LNCAP (cell line): Measurements from ENCODE around the gene EFEMP1.

ENCODE experiments used
- CTCF ChIP-seq: fragments of 450-650 bp; IDR thresholded peaks from 2 replicates; pipeline ENCODE4 v1.5.1; 2017; ENCODE audit warnings: mild to moderate bottlenecking

EFEMP1 gene

GRCh38 chr2:55929476-55929875 lies 5.9 kb upstream of the EFEMP1 start:
- no peak for TF ChIP-seq CTCF

- TF ChIP-seq CTCF = no peak
Observed at GRCh38 chr2:55926974-55927373, 3.4 kb upstream of the EFEMP1 start.

- no peak for TF ChIP-seq CTCF
Observed at GRCh38 chr2:55926246-55926645, 2.7 kb upstream of the EFEMP1 start.

- TF ChIP-seq CTCF = no peak
Observed at GRCh38 chr2:55923982-55924321, 370 bp upstream of the EFEMP1 start.

- no peak for TF ChIP-seq CTCF
Observed at GRCh38 chr2:55922291-55922907, 1.2 kb downstream of the EFEMP1 start.

- TF ChIP-seq CTCF = no peak
Observed at GRCh38 chr2:55919574-55919973, 4.0 kb downstream of the EFEMP1 start.

- no peak for TF ChIP-seq CTCF
Observed at GRCh38 chr2:55918856-55919255, 4.7 kb downstream of the EFEMP1 start.
